ENCODE measurements around the gene CCDC69.
A peak's percentile ranks its signal among the peaks of the same experiment; 100 is the strongest.
"Not testable (repeated sequence)": the region's sequence is repeated elsewhere in the genome, so short reads cannot be mapped to it uniquely, and the experiment has no call there.

Gene CCDC69

GRCh38 chr5:151245680-151246219 is 21.9 kb upstream of the CCDC69 start:
- DNase-seq (ENCODE audit: low spot score), result no peak

- DNase-seq (ENCODE audit: low spot score), result no peak
Measured at GRCh38 chr5:151244206-151244605, 20.3 kb upstream of the CCDC69 start.

GRCh38 chr5:151243564-151243963 is 19.7 kb upstream of the CCDC69 start:
- no peak for DNase-seq (ENCODE audit: low spot score)

- DNase-seq (ENCODE audit: low spot score), result no peak
Measured at GRCh38 chr5:151243127-151243526, 19.2 kb upstream of the CCDC69 start.

- DNase-seq (ENCODE audit: low spot score), result no peak
Measured at GRCh38 chr5:151240924-151241635, 17.2 kb upstream of the CCDC69 start.

- DNase-seq (ENCODE audit: low spot score), result not testable (repeated sequence)
Measured at GRCh38 chr5:151240268-151240835, 16.5 kb upstream of the CCDC69 start.

GRCh38 chr5:151239237-151239861 is 15.5 kb upstream of the CCDC69 start:
- peak; percentile 74 for DNase-seq (ENCODE audit: low spot score)

GRCh38 chr5:151238303-151238741 is 14.4 kb upstream of the CCDC69 start:
- no peak for DNase-seq (ENCODE audit: low spot score)

GRCh38 chr5:151237685-151238084 is 13.8 kb upstream of the CCDC69 start:
- DNase-seq (ENCODE audit: low spot score), result no peak

GRCh38 chr5:151236888-151237287 is 13.0 kb upstream of the CCDC69 start:
- no peak for DNase-seq (ENCODE audit: low spot score)

GRCh38 chr5:151235239-151235571 is 11.3 kb upstream of the CCDC69 start:
- not testable (repeated sequence) for DNase-seq (ENCODE audit: low spot score)

- DNase-seq (ENCODE audit: low spot score), result no peak
Measured at GRCh38 chr5:151234476-151235238, 10.8 kb upstream of the CCDC69 start.

GRCh38 chr5:151233616-151234085 is 9.8 kb upstream of the CCDC69 start:
- DNase-seq (ENCODE audit: low spot score), result no peak

- DNase-seq (ENCODE audit: low spot score), result no peak
Measured at GRCh38 chr5:151231359-151231758, 7.5 kb upstream of the CCDC69 start.

- no peak for DNase-seq (ENCODE audit: low spot score)
Measured at GRCh38 chr5:151230048-151230680, 6.3 kb upstream of the CCDC69 start.

GRCh38 chr5:151228986-151229385 is 5.1 kb upstream of the CCDC69 start:
- no peak for DNase-seq (ENCODE audit: low spot score)

- DNase-seq (ENCODE audit: low spot score), result no peak
Measured at GRCh38 chr5:151227918-151228447, 4.1 kb upstream of the CCDC69 start.

GRCh38 chr5:151225475-151225874 is 1.6 kb upstream of the CCDC69 start:
- no peak for DNase-seq (ENCODE audit: low spot score)

- DNase-seq (ENCODE audit: low spot score), result no peak
Measured at GRCh38 chr5:151225071-151225470, 1.2 kb upstream of the CCDC69 start.

GRCh38 chr5:151224372-151224771 is 480 bp upstream of the CCDC69 start:
- no peak for DNase-seq (ENCODE audit: low spot score)

- peak; percentile 22 for DNase-seq (ENCODE audit: low spot score)
Measured at GRCh38 chr5:151222790-151223446, 974 bp downstream of the CCDC69 start.
